Measurements from ENCODE around the gene KLHL10. TPM values are rescaled to one million over a fixed set of nuclear protein-coding genes. Genes with fewer than 3 reads are reported as not detected.

KLHL10 gene
- total RNA-seq, result not detected

- no peaks in the 10 kb centered on the region for H3K27me3 ChIP-seq (ENCODE audit: insufficient read depth, low read length)
- no peaks in the 10 kb centered on the region for H3K9me3 ChIP-seq (ENCODE audit: low read depth, low read length)
- no peak within 1 kb of the TSS for H3K4me3 ChIP-seq (ENCODE audit: low read length)
- H3K4me1 ChIP-seq (ENCODE audit: insufficient read depth, low read length), result peaks cover 14% of the 10 kb centered on the region
Measured at GRCh38 chr17:41837761-41838538, at the start of gene KLHL10. Gene KLHL10, plus strand, starts transcription at chr17:41837825. Its CDS starts 108 bp downstream, at chr17:41837933.

- H3K9me3 ChIP-seq (ENCODE audit: low read depth, low read length), result no peaks in the 10 kb centered on the region
- H3K4me1 ChIP-seq (ENCODE audit: insufficient read depth, low read length), result peaks cover 5% of the 10 kb centered on the region
- H3K4me3 ChIP-seq (ENCODE audit: low read length), result no peak overlapping the region
- H3K27me3 ChIP-seq (ENCODE audit: insufficient read depth, low read length), result no peaks in the 10 kb centered on the region
Measured at GRCh38 chr17:41792845-41793783, 44.5 kb upstream of the KLHL10 start.

- no peak overlapping the region for H3K4me3 ChIP-seq (ENCODE audit: low read length)
- no peaks in the 10 kb centered on the region for H3K9me3 ChIP-seq (ENCODE audit: low read depth, low read length)
- H3K4me1 ChIP-seq (ENCODE audit: insufficient read depth, low read length), result no peaks in the 10 kb centered on the region
- H3K27me3 ChIP-seq (ENCODE audit: insufficient read depth, low read length), result no peaks in the 10 kb centered on the region
Measured at GRCh38 chr17:41793784-41794539, 43.7 kb upstream of the KLHL10 start.

GRCh38 chr17:41794540-41794975 lies 43.1 kb upstream of the KLHL10 start:
- Histone ChIP-seq H3K27me3 (ENCODE audit: insufficient read depth, low read length) (no peaks in the 10 kb centered on the region), H3K9me3 (ENCODE audit: low read depth, low read length) (no peaks in the 10 kb centered on the region), H3K4me3 (ENCODE audit: low read length) (no peak overlapping the region), H3K4me1 (ENCODE audit: insufficient read depth, low read length) (no peaks in the 10 kb centered on the region)

GRCh38 chr17:41796121-41796895 lies 41.3 kb upstream of the KLHL10 start:
- Histone ChIP-seq H3K27me3 (ENCODE audit: insufficient read depth, low read length) (no peaks in the 10 kb centered on the region), H3K9me3 (ENCODE audit: low read depth, low read length) (no peaks in the 10 kb centered on the region), H3K4me1 (ENCODE audit: insufficient read depth, low read length) (no peaks in the 10 kb centered on the region), H3K4me3 (ENCODE audit: low read length) (no peak overlapping the region)

GRCh38 chr17:41797377-41797776 lies 40.2 kb upstream of the KLHL10 start:
- no peaks in the 10 kb centered on the region for H3K9me3 ChIP-seq (ENCODE audit: low read depth, low read length)
- H3K4me3 ChIP-seq (ENCODE audit: low read length), result no peak overlapping the region
- no peaks in the 10 kb centered on the region for H3K27me3 ChIP-seq (ENCODE audit: insufficient read depth, low read length)
- no peaks in the 10 kb centered on the region for H3K4me1 ChIP-seq (ENCODE audit: insufficient read depth, low read length)

- no peaks in the 10 kb centered on the region for H3K9me3 ChIP-seq (ENCODE audit: low read depth, low read length)
- H3K4me3 ChIP-seq (ENCODE audit: low read length), result no peak overlapping the region
- peaks cover 4% of the 10 kb centered on the region for H3K4me1 ChIP-seq (ENCODE audit: insufficient read depth, low read length)
- H3K27me3 ChIP-seq (ENCODE audit: insufficient read depth, low read length), result no peaks in the 10 kb centered on the region
Measured at GRCh38 chr17:41799366-41799765, 38.3 kb upstream of the KLHL10 start.

- H3K4me1 ChIP-seq (ENCODE audit: insufficient read depth, low read length), result peaks cover 4% of the 10 kb centered on the region
- H3K4me3 ChIP-seq (ENCODE audit: low read length), result no peak overlapping the region
- no peaks in the 10 kb centered on the region for H3K27me3 ChIP-seq (ENCODE audit: insufficient read depth, low read length)
- no peaks in the 10 kb centered on the region for H3K9me3 ChIP-seq (ENCODE audit: low read depth, low read length)
Measured at GRCh38 chr17:41800601-41801373, 36.8 kb upstream of the KLHL10 start.

- Histone ChIP-seq H3K4me1 (ENCODE audit: insufficient read depth, low read length) (peaks cover 4% of the 10 kb centered on the region), H3K27me3 (ENCODE audit: insufficient read depth, low read length) (no peaks in the 10 kb centered on the region), H3K4me3 (ENCODE audit: low read length) (no peak overlapping the region), H3K9me3 (ENCODE audit: low read depth, low read length) (no peaks in the 10 kb centered on the region)
Measured at GRCh38 chr17:41801374-41802271, 36.0 kb upstream of the KLHL10 start.

- Histone ChIP-seq H3K27me3 (ENCODE audit: insufficient read depth, low read length) (no peaks in the 10 kb centered on the region), H3K4me1 (ENCODE audit: insufficient read depth, low read length) (peaks cover 4% of the 10 kb centered on the region), H3K9me3 (ENCODE audit: low read depth, low read length) (no peaks in the 10 kb centered on the region), H3K4me3 (ENCODE audit: low read length) (no peak overlapping the region)
Measured at GRCh38 chr17:41803049-41804020, 34.3 kb upstream of the KLHL10 start.

- Histone ChIP-seq H3K27me3 (ENCODE audit: insufficient read depth, low read length) (no peaks in the 10 kb centered on the region), H3K4me1 (ENCODE audit: insufficient read depth, low read length) (peaks cover 17% of the 10 kb centered on the region), H3K4me3 (ENCODE audit: low read length) (no peak overlapping the region), H3K9me3 (ENCODE audit: low read depth, low read length) (no peaks in the 10 kb centered on the region)
Measured at GRCh38 chr17:41806685-41807445, 30.8 kb upstream of the KLHL10 start.

All from mononuclear cell (primary cell).